Measurements from ENCODE around the gene NECTIN2. TPM values are rescaled to one million over a fixed set of nuclear protein-coding genes. Genes with fewer than 3 reads are reported as not detected.

The NECTIN2 gene
- total RNA-seq, 1 donor from 2014 or later: 116 TPM

GRCh38 chr19:44803442-44804428 lies 42.4 kb upstream of the NECTIN2 start:
- Mint-ChIP-seq H3K4me1 (ENCODE audit: low read depth) (peaks cover 9% of the 10 kb centered on the region), H3K9me3 (ENCODE audit: low read depth) (no peaks in the 10 kb centered on the region), H3K27me3 (ENCODE audit: low read depth) (no peaks in the 10 kb centered on the region), H3K36me3 (ENCODE audit: low read depth) (no peaks in the 10 kb centered on the region), H3K27ac (ENCODE audit: unreplicated experiment) (no peak overlapping the region), H3K4me3 (ENCODE audit: unreplicated experiment) (no peak overlapping the region)
- no peak for DNase-seq (ENCODE audit: low spot score)
- TF ChIP-seq CTCF (IDR thresholded peaks at IDR 0.05): no peak

GRCh38 chr19:44806291-44806690 lies 39.8 kb upstream of the NECTIN2 start:
- H3K4me3 Mint-ChIP-seq (ENCODE audit: unreplicated experiment): no peak overlapping the region
- no peak for DNase-seq (ENCODE audit: low spot score)
- no peak overlapping the region for H3K27ac Mint-ChIP-seq (ENCODE audit: unreplicated experiment)
- no peaks in the 10 kb centered on the region for H3K36me3 Mint-ChIP-seq (ENCODE audit: low read depth)
- H3K27me3 Mint-ChIP-seq (ENCODE audit: low read depth): no peaks in the 10 kb centered on the region
- H3K9me3 Mint-ChIP-seq (ENCODE audit: low read depth): no peaks in the 10 kb centered on the region
- peaks cover 26% of the 10 kb centered on the region for H3K4me1 Mint-ChIP-seq (ENCODE audit: low read depth)
- no peak for TF ChIP-seq CTCF (IDR thresholded peaks at IDR 0.05)

GRCh38 chr19:44807162-44807561 lies 38.9 kb upstream of the NECTIN2 start:
- DNase-seq (ENCODE audit: low spot score): no peak
- no peaks in the 10 kb centered on the region for H3K9me3 Mint-ChIP-seq (ENCODE audit: low read depth)
- TF ChIP-seq CTCF (IDR thresholded peaks at IDR 0.05): no peak
- no peak overlapping the region for H3K27ac Mint-ChIP-seq (ENCODE audit: unreplicated experiment)
- H3K27me3 Mint-ChIP-seq (ENCODE audit: low read depth): no peaks in the 10 kb centered on the region
- H3K36me3 Mint-ChIP-seq (ENCODE audit: low read depth): peaks cover 2% of the 10 kb centered on the region
- H3K4me3 Mint-ChIP-seq (ENCODE audit: unreplicated experiment): no peak overlapping the region
- peaks cover 26% of the 10 kb centered on the region for H3K4me1 Mint-ChIP-seq (ENCODE audit: low read depth)

GRCh38 chr19:44807652-44808462 lies 38.2 kb upstream of the NECTIN2 start:
- H3K27ac Mint-ChIP-seq (ENCODE audit: unreplicated experiment): no peak overlapping the region
- DNase-seq (ENCODE audit: low spot score): no peak

More at GRCh38 chr19:44807652-44808462, 38.2 kb upstream of the NECTIN2 start:
- H3K4me3 Mint-ChIP-seq (ENCODE audit: unreplicated experiment): peak overlapping the region; percentile 63
- no peaks in the 10 kb centered on the region for H3K9me3 Mint-ChIP-seq (ENCODE audit: low read depth)
- peaks cover 2% of the 10 kb centered on the region for H3K36me3 Mint-ChIP-seq (ENCODE audit: low read depth)
- H3K4me1 Mint-ChIP-seq (ENCODE audit: low read depth): peaks cover 26% of the 10 kb centered on the region
- TF ChIP-seq CTCF (IDR thresholded peaks at IDR 0.05): peak; percentile 80
- no peaks in the 10 kb centered on the region for H3K27me3 Mint-ChIP-seq (ENCODE audit: low read depth)

All from chondrocyte (in vitro differentiated cells).